GM19351 (cell line): ENCODE measurements around the gene CLPSL2.

Experiments used
- ATAC-seq: cut with Tn5 transposase; IDR thresholded peaks from one replicate; pipeline ENCODE4 v1.9.1; 2021; ENCODE audit warnings: mild to moderate bottlenecking, moderate library complexity; ENCODE audit not compliant: unreplicated experiment

CLPSL2 gene

GRCh38 chr6:35786810-35787209 lies 10.4 kb downstream of the CLPSL2 start:
- ATAC-seq, result no peak

GRCh38 chr6:35787266-35788218 lies 11.1 kb downstream of the CLPSL2 start:
- ATAC-seq, result no peak

- no peak for ATAC-seq
Measured at GRCh38 chr6:35788423-35788982, 12.1 kb downstream of the CLPSL2 start.

GRCh38 chr6:35790683-35791082 lies 14.3 kb downstream of the CLPSL2 start:
- no peak for ATAC-seq

GRCh38 chr6:35794536-35795452 lies 18.4 kb downstream of the CLPSL2 start:
- no peak for ATAC-seq

GRCh38 chr6:35795453-35796071 lies 19.2 kb downstream of the CLPSL2 start:
- no peak for ATAC-seq

- ATAC-seq, result no peak
Measured at GRCh38 chr6:35796236-35796635, 19.8 kb downstream of the CLPSL2 start.

GRCh38 chr6:35797837-35798526 lies 21.6 kb downstream of the CLPSL2 start:
- ATAC-seq, result no peak

GRCh38 chr6:35798706-35799105 lies 22.3 kb downstream of the CLPSL2 start:
- ATAC-seq, result no peak

GRCh38 chr6:35801148-35801547 lies 24.8 kb downstream of the CLPSL2 start:
- ATAC-seq, result no peak

GRCh38 chr6:35804996-35805736 lies 28.8 kb downstream of the CLPSL2 start, which contains the start of gene LHFPL5:
Gene LHFPL5, plus strand, starts transcription at chr6:35805352. Its CDS starts 319 bp downstream, at chr6:35805671.
- no peak for ATAC-seq

- ATAC-seq, result no peak
Measured at GRCh38 chr6:35808688-35809087, 32.3 kb downstream of the CLPSL2 start.

- ATAC-seq, result no peak
Measured at GRCh38 chr6:35809809-35810208, 33.4 kb downstream of the CLPSL2 start.

- no peak for ATAC-seq
Measured at GRCh38 chr6:35810971-35811698, 34.7 kb downstream of the CLPSL2 start.

- no peak for ATAC-seq
Measured at GRCh38 chr6:35811699-35811995, 35.2 kb downstream of the CLPSL2 start.

GRCh38 chr6:35817515-35817914 lies 41.1 kb downstream of the CLPSL2 start:
- ATAC-seq, result no peak

GRCh38 chr6:35823601-35824000 lies 47.2 kb downstream of the CLPSL2 start:
- no peak for ATAC-seq

GRCh38 chr6:35824552-35825192 lies 48.3 kb downstream of the CLPSL2 start:
- no peak for ATAC-seq
